ENCODE results near the gene HDGFL2.

The HDGFL2 gene

GRCh38 chr19:4531562-4532165, 59.6 kb downstream of the HDGFL2 start:
- Histone ChIP-seq H3K4me3 (ENCODE audit: low read depth, low read length) (no peak overlapping the region), H3K4me2 (ENCODE audit: low read length) (no peak overlapping the region), H2AFZ (no peak overlapping the region), H3K4me1 (no peaks in the 10 kb centered on the region), H3K9ac (no peak overlapping the region), H3K27ac (no peak overlapping the region), H3K79me2 (no peaks in the 10 kb centered on the region), H3K9me3 (ENCODE audit: control insufficient read depth, low read length) (no peaks in the 10 kb centered on the region), H3K36me3 (ENCODE audit: control insufficient read depth, insufficient read depth, low read length) (no peaks in the 10 kb centered on the region), H3K27me3 (ENCODE audit: control insufficient read depth, insufficient read depth, low read length) (no peaks in the 10 kb centered on the region)
- TF ChIP-seq CTCF (IDR thresholded peaks at IDR 0.05) = no peak

- H3K36me3 ChIP-seq (ENCODE audit: control insufficient read depth, insufficient read depth, low read length) = no peaks in the 10 kb centered on the region
- no peaks in the 10 kb centered on the region for H3K79me2 ChIP-seq
- H2AFZ ChIP-seq = no peak overlapping the region
- no peaks in the 10 kb centered on the region for H3K9me3 ChIP-seq (ENCODE audit: control insufficient read depth, low read length)
- no peak overlapping the region for H3K27ac ChIP-seq
- no peak overlapping the region for H3K9ac ChIP-seq
- TF ChIP-seq CTCF (IDR thresholded peaks at IDR 0.05) = no peak
- no peaks in the 10 kb centered on the region for H3K27me3 ChIP-seq (ENCODE audit: control insufficient read depth, insufficient read depth, low read length)
- no peaks in the 10 kb centered on the region for H3K4me1 ChIP-seq
- no peak overlapping the region for H3K4me3 ChIP-seq (ENCODE audit: low read depth, low read length)
- no peak overlapping the region for H3K4me2 ChIP-seq (ENCODE audit: low read length)
Observed at GRCh38 chr19:4533334-4533733, 61.2 kb downstream of the HDGFL2 start.

- H3K27ac ChIP-seq = no peak overlapping the region
- no peaks in the 10 kb centered on the region for H3K79me2 ChIP-seq
- no peak overlapping the region for H3K4me2 ChIP-seq (ENCODE audit: low read length)
- H2AFZ ChIP-seq = no peak overlapping the region
- no peak overlapping the region for H3K9ac ChIP-seq
- H3K27me3 ChIP-seq (ENCODE audit: control insufficient read depth, insufficient read depth, low read length) = no peaks in the 10 kb centered on the region
- TF ChIP-seq CTCF (IDR thresholded peaks at IDR 0.05) = no peak
- no peaks in the 10 kb centered on the region for H3K36me3 ChIP-seq (ENCODE audit: control insufficient read depth, insufficient read depth, low read length)
- no peak overlapping the region for H3K4me3 ChIP-seq (ENCODE audit: low read depth, low read length)
- H3K9me3 ChIP-seq (ENCODE audit: control insufficient read depth, low read length) = no peaks in the 10 kb centered on the region
- no peaks in the 10 kb centered on the region for H3K4me1 ChIP-seq
Observed at GRCh38 chr19:4533835-4534424, 61.8 kb downstream of the HDGFL2 start.

- peak within 1 kb of the TSS; percentile 72 for H3K4me2 ChIP-seq (ENCODE audit: low read length)
- no peaks in the 10 kb centered on the region for H3K4me1 ChIP-seq
- no peak within 1 kb of the TSS for H3K9ac ChIP-seq
- H3K27me3 ChIP-seq (ENCODE audit: control insufficient read depth, insufficient read depth, low read length) = no peaks in the 10 kb centered on the region
- H3K9me3 ChIP-seq (ENCODE audit: control insufficient read depth, low read length) = no peaks in the 10 kb centered on the region
- H2AFZ ChIP-seq = peak within 1 kb of the TSS; percentile 68
- peak within 1 kb of the TSS; percentile 52 for H3K4me3 ChIP-seq (ENCODE audit: low read depth, low read length)
- no peak for TF ChIP-seq CTCF (IDR thresholded peaks at IDR 0.05)
- H3K79me2 ChIP-seq = no peaks in the 10 kb centered on the region
- H3K27ac ChIP-seq = no peak within 1 kb of the TSS
- no peaks in the 10 kb centered on the region for H3K36me3 ChIP-seq (ENCODE audit: control insufficient read depth, insufficient read depth, low read length)
Observed at GRCh38 chr19:4534836-4535658, 63.0 kb downstream of the HDGFL2 start, which contains the start of gene PLIN5. PLIN5 (minus strand) TSS chr19:4535224; CDS start chr19:4534074, 1,150 bp downstream.

Measured in parathyroid adenoma (tissue), 2 donors.